HT-29 (cell line): ENCODE results near the gene DNHD1. TPM values are rescaled to one million over a fixed set of nuclear protein-coding genes. Genes with fewer than 3 reads are reported as not detected.

Source experiments
- DNase-seq: peaks from one replicate; pipeline ENCODE4 v3.0.0-alpha.2; 2015; ENCODE audit warnings: low spot score
- total RNA-seq: library from RNA; depleted of rRNA; stranded (reverse); fragments of >200 nt; shearing (Covaris generic); gene quantifications from 2 replicates; pipeline ENCODE4 v1.2.3, GENCODE V29; 2014

Gene DNHD1
- total RNA-seq, 1 experiment from 2014 or later = 8.8 TPM

DNA sequence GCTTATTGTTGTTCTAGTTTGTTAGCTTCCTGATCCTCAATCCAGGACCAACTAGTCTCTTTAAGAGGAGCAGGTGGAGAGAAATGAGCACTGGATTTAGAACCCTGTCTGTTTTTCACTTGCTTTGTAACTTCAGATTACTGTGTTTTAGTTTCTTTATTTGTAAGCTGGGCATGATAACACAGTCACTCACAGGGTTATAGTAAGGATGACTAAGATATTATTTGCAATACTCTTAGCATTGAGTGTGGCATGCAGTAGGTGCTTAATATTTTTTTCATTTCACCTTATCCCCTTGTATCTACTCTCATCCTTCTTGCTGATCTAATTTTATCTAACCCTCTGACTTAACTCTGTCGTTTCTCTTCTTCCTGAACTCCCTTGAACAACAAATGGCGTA, 33.8 kb downstream of the DNHD1 start:
- DNase-seq = no peak

GRCh38 chr11:6531267-6531752, 34.2 kb downstream of the DNHD1 start:
- peak; percentile 83 for DNase-seq

GRCh38 chr11:6538456-6538855, 41.4 kb downstream of the DNHD1 start:
- no peak for DNase-seq

- no peak for DNase-seq
Observed at GRCh38 chr11:6538945-6539344, 41.9 kb downstream of the DNHD1 start.

- no peak for DNase-seq
Observed at GRCh38 chr11:6539748-6540268, 42.7 kb downstream of the DNHD1 start.

DNA sequence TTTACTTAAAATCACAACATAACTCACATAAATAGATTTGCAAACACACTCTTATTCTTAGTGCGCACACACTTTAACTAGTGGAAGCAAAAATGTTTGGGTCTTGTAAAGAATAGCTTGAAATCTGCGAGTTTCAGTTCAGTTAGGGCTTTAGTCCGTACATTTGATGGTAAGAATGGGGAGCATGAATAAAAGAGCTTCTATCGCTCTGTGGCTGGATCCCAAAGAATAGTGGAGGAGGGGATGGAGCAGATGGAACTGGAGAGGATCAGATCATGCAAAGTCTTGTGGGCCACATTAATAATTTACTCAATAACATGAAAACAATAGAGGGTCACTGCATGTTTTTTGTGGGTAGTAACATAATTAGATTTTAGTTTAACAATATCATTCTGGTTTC, 44.3 kb downstream of the DNHD1 start:
- no peak for DNase-seq

DNA sequence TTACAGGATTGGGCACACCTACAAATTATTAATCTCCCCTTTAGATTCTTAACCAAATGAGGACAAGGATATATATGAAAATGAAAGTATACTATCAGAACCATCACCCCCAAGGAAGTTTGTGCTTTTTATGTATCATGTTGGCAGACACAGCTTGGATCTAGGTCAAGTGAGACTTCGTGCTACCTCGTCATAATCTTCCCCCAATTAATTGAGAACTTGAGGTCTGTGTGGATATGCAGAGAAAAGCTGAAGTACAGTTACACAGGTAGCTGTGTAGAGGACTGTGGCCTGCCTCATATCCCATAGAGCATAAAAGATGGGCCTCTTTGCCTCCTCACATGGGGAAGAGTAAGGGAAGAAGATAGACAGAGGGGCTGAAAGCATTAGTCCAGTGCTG, 45.6 kb downstream of the DNHD1 start:
- DNase-seq = no peak

DNA sequence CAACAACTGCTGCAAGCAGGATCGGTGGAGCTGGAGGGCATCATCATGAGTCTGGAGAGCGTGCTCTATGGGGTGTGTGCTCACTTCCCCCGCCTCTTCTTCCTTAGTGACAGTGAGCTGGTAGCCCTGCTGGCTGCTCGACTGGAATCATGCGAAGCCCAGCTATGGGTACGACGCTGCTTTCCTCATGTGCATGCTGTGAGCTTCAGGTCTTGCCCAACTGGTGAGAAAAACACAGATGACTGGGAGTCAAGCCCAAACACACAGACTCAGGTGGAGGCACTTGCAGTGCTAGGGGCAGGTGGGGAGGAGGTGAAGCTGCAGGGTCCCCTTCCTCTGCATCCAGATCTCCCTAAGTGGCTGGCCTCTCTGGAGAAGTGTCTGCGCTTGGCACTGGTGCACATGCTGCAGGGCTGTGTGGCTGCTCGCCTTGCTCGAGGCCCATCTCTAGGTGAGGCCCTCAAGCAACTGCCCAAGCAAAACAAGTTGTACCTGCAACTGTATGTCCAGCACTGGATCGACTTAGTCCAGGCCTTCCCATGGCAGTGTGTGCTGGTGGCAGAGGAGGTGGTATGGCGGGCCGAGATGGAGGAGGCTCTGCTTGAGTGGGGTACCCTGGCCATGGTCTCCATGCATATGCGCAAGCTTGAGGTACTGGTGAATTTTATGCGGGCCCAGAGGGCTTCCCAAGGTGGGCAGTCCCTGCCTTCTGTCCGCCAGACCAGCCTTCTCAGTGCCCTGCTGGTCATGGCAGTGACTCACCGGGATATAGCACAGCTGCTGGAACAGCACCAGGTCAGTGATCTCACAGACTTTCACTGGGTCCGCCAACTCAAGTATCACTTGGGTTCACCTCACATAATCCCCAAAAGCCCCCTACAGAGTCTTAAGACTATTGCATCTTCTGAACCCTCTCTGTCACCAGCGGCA, 48.1 kb downstream of the DNHD1 start:
- no peak for DNase-seq

DNA sequence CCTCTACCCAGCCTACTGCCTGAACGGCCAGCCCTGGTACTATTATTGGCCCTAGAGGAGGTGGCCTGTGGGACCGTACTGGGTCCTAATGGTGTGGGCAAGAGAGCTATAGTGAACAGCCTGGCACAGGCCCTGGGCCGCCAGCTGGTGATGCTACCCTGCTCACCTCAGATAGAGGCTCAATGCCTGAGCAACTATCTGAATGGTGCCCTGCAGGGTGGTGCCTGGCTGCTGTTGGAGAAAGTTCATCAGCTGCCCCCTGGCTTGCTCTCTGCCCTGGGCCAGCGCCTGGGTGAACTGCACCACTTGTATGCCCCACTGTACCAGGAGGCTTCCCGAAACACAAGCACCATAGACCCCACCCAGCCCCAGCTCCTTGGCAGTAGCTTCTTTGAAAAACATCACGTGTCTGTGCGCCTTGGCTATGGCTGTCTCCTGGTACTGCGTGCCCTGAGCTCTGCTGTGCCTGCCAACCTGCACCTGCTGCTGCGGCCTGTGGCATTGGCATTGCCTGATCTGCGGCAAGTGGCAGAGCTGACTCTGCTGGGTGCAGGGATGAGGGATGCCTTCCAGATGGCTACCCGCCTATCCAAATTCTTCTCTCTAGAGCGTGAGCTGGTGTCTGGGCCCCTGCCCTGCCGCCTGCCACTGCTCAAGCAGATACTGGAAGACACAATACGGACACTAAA, 49.0 kb downstream of the DNHD1 start:
- no peak for DNase-seq

GRCh38 chr11:6546735-6547134, 49.7 kb downstream of the DNHD1 start:
- DNase-seq = no peak

DNA sequence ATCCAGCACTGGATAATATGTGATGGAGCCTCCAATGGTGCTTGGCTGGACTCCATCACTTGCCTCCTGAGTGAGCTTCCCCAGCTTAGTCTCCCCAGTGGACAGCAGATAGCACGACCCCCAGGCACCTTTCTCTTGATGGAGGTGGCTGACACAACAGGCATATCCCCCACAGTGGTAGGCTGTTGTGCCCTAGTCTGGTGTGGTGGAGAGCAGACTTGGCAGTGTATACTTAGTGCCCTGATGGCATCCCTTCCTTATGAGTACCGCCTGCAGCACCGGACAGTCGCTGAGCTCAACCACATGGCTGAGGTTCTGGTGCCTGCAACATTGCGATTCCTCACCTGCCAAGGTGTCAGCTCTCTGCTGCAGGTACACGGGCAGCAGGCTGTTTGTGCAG, 50.1 kb downstream of the DNHD1 start:
- no peak for DNase-seq

GRCh38 chr11:6548121-6548520, 51.0 kb downstream of the DNHD1 start:
- DNase-seq = no peak

DNA sequence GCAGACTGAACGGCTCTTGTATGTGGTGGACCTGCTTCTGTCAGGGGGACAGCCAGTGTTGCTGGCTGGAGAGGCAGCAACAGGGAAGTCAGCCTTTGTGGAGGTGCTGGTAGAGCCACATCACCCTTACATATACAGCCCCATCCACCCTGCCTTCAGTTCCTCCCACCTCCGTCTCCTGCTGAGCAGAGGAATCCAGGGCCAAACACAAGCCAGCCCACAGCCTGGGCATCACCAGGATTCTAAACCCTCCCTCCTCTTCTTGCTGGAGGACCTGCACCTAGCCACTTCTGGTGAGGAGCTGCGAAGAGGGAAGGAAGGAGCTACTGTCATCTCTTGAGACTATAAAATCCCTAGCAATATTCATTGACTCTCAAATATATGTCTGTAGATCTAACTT, 51.6 kb downstream of the DNHD1 start:
- DNase-seq = no peak

DNA sequence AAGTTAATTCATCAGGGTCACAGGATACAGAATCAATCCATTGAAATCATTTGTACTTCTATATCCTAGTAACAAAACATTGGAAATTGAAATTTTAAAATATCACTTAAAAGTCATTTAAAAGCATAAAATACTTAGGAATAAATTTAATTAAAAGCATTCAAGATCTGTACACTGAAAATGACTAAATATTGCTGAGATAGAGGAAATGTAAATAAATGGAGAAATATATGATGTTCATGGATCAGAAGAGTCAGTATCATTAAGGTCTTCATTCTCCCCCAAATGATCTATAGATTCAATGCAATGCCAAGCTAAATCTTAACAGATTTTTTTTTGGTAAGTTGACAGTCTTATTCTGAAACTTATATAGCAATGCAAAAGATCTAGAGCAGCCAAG, 56.6 kb downstream of the DNHD1 start:
- no peak for DNase-seq

GRCh38 chr11:6554828-6555706, 58.0 kb downstream of the DNHD1 start:
- DNase-seq = no peak

- no peak for DNase-seq
Observed at GRCh38 chr11:6556139-6556949, 59.3 kb downstream of the DNHD1 start.

GRCh38 chr11:6557063-6557462, 60.0 kb downstream of the DNHD1 start:
- no peak for DNase-seq

DNA sequence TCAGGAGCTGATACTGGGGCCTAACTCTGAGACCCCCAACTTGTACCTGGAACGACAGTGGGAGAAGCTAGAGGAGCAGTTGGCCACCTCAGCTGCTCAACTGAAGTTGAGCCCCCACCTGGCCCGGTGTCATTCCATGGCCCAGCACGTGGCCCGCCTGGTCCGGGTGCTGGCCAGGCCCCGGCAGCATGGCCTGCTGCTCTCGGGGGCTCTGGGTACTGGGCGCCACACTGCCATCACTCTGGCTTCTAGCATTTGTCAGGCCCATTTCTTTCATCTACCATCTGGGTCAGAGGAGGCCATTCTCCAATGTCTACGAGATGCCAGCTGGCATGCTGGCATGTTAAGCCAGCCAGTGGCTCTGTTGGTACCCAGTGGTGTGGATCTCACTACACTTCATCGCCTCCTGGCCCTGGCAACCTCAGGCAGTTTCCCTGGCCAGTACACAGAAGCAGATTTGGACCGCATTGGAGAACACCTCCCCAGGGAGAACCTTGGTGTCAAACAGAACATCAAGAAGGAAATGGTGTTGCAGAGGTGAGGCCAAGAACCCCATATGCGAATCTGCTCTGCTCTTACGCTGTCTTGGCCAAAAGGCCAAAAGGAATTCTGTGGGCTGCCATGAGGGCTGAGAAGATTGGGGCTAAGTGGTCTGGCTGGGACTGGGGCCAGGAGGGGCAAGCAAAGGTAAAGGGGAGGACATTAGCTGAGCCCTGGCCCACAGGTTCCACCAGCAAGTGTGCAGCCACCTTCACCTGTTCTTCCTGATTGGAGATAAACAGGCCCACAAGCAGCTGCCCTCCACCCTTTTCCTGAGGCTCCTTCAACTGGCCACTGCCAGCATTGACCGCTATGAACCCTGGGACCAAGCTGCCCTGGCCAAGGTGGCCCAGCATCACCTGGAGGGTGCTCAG, 60.9 kb downstream of the DNHD1 start:
- DNase-seq = no peak

- no peak for DNase-seq
Observed at GRCh38 chr11:6559369-6559768, 62.3 kb downstream of the DNHD1 start.

DNA sequence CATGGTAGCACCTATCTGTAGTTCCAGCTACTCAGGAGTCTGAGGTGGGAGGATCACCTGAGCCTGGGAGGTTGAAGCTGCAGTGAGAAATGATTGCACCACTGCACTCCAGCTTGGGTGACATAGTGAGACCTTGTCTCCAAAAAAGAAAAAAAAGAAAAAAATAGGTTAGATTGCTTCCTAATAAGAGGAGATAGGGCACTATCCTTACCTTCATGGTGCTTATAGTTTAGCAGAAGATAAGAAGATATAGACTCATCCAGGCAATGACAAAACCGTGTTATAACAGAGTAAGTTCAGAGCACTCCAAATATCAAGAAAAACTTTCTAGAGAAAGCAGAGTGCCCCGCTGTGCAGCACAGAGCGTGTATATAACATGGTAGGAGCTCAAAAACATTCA, 64.2 kb downstream of the DNHD1 start:
- no peak for DNase-seq
